ENCODE data around the gene ANO7. TPM values are rescaled to one million over a fixed set of nuclear protein-coding genes. Genes with fewer than 3 reads are reported as not detected.

ANO7 gene
- total and polyA plus RNA-seq, 2 of the 13 experiments (the other 11 are each of a cell fraction or from before 2014, with no cell fraction given) = 4.1 to 4.9 TPM

GRCh38 chr2:241217320-241218031, 29.0 kb downstream of the ANO7 start (continued):
- TF ChIP-seq REL (CRISPR knock-in tag; conservative IDR thresholded peaks at IDR 0.05) (peak; percentile 89), POLR2AphosphoS5 (IDR thresholded peaks at IDR 0.05; ENCODE audit: low read depth, low read length) (peak; percentile 40; the same call in 1 of the 2 replicates), TOPORS (CRISPR knock-in tag; IDR thresholded peaks at IDR 0.05) (peak; percentile 69; the same call in 1 of the 2 replicates), TIGD3 (CRISPR knock-in tag; IDR thresholded peaks at IDR 0.05; ENCODE audit: borderline replicate concordance) (no peak), ZNF766 (CRISPR knock-in tag; IDR thresholded peaks at IDR 0.05; ENCODE audit: borderline replicate concordance) (no peak; the same call in 1 of the 2 replicates), ZNF839 (CRISPR knock-in tag; IDR thresholded peaks at IDR 0.05; ENCODE audit: borderline replicate concordance) (no peak), TEAD2 (CRISPR knock-in tag; IDR thresholded peaks at IDR 0.05) (peak; percentile 58; the same call in 1 of the 2 replicates), HNRNPK (IDR thresholded peaks at IDR 0.05; ENCODE audit: low read depth, low read length, poor library complexity, severe bottlenecking) (peak; percentile 33), ZFYVE20 (CRISPR knock-in tag; IDR thresholded peaks at IDR 0.05; ENCODE audit: borderline replicate concordance, low read depth) (peak; percentile 85; the same call in 1 of the 2 replicates), ZNF547 (CRISPR knock-in tag; IDR thresholded peaks at IDR 0.05) (peak; percentile 82), ZNF256 (CRISPR knock-in tag; conservative IDR thresholded peaks at IDR 0.05) (no peak; the same call in 1 of the 2 replicates), CREM (IDR thresholded peaks at IDR 0.05) (no peak), CREM (CRISPR knock-in tag; IDR thresholded peaks at IDR 0.05) (no peak), LBX2 (CRISPR knock-in tag; IDR thresholded peaks at IDR 0.05; ENCODE audit: borderline replicate concordance) (peak; percentile 97), THYN1 (CRISPR knock-in tag; IDR thresholded peaks at IDR 0.05; ENCODE audit: borderline replicate concordance, low read depth) (no peak), CCAR2 (optimal IDR thresholded peaks at IDR 0.05; ENCODE audit: low read depth, low read length) (no peak), POLR2G (IDR thresholded peaks at IDR 0.05; ENCODE audit: low read depth, low read length) (peak; percentile 87), PTBP1 (IDR thresholded peaks at IDR 0.05; ENCODE audit: low read depth, low read length, poor library complexity, severe bottlenecking) (no peak), ETV5 (CRISPR knock-in tag; IDR thresholded peaks at IDR 0.05; ENCODE audit: borderline replicate concordance) (peak; percentile 68; the same call in 1 of the 2 replicates), ZNF782 (CRISPR knock-in tag; IDR thresholded peaks at IDR 0.05; ENCODE audit: borderline replicate concordance) (peak; percentile 88), HOXD1 (CRISPR knock-in tag; IDR thresholded peaks at IDR 0.05) (peak; percentile 60; the same call in 1 of the 2 replicates), ZNF7 (CRISPR knock-in tag; IDR thresholded peaks at IDR 0.05) (no peak)
- TF ChIP-seq, protein P1, sequence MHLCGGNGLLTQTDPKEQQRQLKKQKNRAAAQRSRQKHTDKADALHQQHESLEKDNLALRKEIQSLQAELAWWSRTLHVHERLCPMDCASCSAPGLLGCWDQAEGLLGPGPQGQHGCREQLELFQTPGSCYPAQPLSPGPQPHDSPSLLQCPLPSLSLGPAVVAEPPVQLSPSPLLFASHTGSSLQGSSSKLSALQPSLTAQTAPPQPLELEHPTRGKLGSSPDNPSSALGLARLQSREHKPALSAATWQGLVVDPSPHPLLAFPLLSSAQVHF (CRISPR knock-in tag; IDR thresholded peaks at IDR 0.05) = peak; percentile 27; the same call in 1 of the 2 replicates
- TF ChIP-seq, protein P2, sequence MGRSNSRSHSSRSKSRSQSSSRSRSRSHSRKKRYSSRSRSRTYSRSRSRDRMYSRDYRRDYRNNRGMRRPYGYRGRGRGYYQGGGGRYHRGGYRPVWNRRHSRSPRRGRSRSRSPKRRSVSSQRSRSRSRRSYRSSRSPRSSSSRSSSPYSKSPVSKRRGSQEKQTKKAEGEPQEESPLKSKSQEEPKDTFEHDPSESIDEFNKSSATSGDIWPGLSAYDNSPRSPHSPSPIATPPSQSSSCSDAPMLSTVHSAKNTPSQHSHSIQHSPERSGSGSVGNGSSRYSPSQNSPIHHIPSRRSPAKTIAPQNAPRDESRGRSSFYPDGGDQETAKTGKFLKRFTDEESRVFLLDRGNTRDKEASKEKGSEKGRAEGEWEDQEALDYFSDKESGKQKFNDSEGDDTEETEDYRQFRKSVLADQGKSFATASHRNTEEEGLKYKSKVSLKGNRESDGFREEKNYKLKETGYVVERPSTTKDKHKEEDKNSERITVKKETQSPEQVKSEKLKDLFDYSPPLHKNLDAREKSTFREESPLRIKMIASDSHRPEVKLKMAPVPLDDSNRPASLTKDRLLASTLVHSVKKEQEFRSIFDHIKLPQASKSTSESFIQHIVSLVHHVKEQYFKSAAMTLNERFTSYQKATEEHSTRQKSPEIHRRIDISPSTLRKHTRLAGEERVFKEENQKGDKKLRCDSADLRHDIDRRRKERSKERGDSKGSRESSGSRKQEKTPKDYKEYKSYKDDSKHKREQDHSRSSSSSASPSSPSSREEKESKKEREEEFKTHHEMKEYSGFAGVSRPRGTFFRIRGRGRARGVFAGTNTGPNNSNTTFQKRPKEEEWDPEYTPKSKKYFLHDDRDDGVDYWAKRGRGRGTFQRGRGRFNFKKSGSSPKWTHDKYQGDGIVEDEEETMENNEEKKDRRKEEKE (IDR thresholded peaks at IDR 0.05) = no peak
- TF ChIP-seq, protein P3, sequence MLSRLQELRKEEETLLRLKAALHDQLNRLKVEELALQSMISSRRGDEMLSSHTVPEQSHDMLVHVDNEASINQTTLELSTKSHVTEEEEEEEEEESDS (CRISPR knock-in tag; IDR thresholded peaks at IDR 0.05; ENCODE audit: borderline replicate concordance) = no peak
